ENCODE data around the gene STAP1.
"Not testable (repeated sequence)": the region's sequence is repeated elsewhere in the genome, so short reads cannot be mapped to it uniquely, and the experiment has no call there.

Gene STAP1

GRCh38 chr4:67558493-67558892 lies at the start of gene STAP1:
STAP1 (plus strand) TSS chr4:67558727; CDS start chr4:67558810, 83 bp downstream.
- peak; percentile 13 for DNase-seq

- no peak for DNase-seq
Measured at GRCh38 chr4:67512501-67512900, 46.0 kb upstream of the STAP1 start.

- no peak for DNase-seq
Measured at GRCh38 chr4:67520141-67520540, 38.4 kb upstream of the STAP1 start.

- DNase-seq, result no peak
Measured at GRCh38 chr4:67521506-67521905, 37.0 kb upstream of the STAP1 start.

GRCh38 chr4:67522230-67522629 lies 36.3 kb upstream of the STAP1 start:
- DNase-seq, result no peak

GRCh38 chr4:67522851-67523671 lies 35.5 kb upstream of the STAP1 start:
- DNase-seq, result no peak

- not testable (repeated sequence) for DNase-seq
Measured at GRCh38 chr4:67524140-67524539, 34.4 kb upstream of the STAP1 start.

GRCh38 chr4:67531379-67531962 lies 27.1 kb upstream of the STAP1 start:
- no peak for DNase-seq

- DNase-seq, result not testable (repeated sequence)
Measured at GRCh38 chr4:67532397-67532796, 26.1 kb upstream of the STAP1 start.

- no peak for DNase-seq
Measured at GRCh38 chr4:67533112-67533511, 25.4 kb upstream of the STAP1 start.

GRCh38 chr4:67535280-67535840 lies 23.2 kb upstream of the STAP1 start:
- no peak for DNase-seq

GRCh38 chr4:67539830-67540229 lies 18.7 kb upstream of the STAP1 start:
- DNase-seq, result no peak

- no peak for DNase-seq
Measured at GRCh38 chr4:67542076-67542475, 16.5 kb upstream of the STAP1 start.

GRCh38 chr4:67545199-67546003 lies 13.1 kb upstream of the STAP1 start, which contains the start of gene CENPC:
CENPC (minus strand) TSS chr4:67545503; CDS start chr4:67545355, 148 bp downstream.
- DNase-seq, result peak; percentile 90

GRCh38 chr4:67546004-67546356 lies 12.5 kb upstream of the STAP1 start:
- DNase-seq, result no peak

GRCh38 chr4:67546971-67547370 lies 11.6 kb upstream of the STAP1 start:
- no peak for DNase-seq

- no peak for DNase-seq
Measured at GRCh38 chr4:67549123-67549522, 9.4 kb upstream of the STAP1 start.

GRCh38 chr4:67550451-67550850 lies 8.1 kb upstream of the STAP1 start:
- DNase-seq, result no peak

GRCh38 chr4:67550857-67551256 lies 7.7 kb upstream of the STAP1 start:
- no peak for DNase-seq

- not testable (repeated sequence) for DNase-seq
Measured at GRCh38 chr4:67552146-67552792, 6.3 kb upstream of the STAP1 start.

- DNase-seq, result no peak
Measured at GRCh38 chr4:67554096-67554495, 4.4 kb upstream of the STAP1 start.

GRCh38 chr4:67555447-67555846 lies 3.1 kb upstream of the STAP1 start:
- no peak for DNase-seq

GRCh38 chr4:67556436-67556835 lies 2.1 kb upstream of the STAP1 start:
- DNase-seq, result no peak
